GM19395 (cell line): ENCODE measurements around the gene ABCC5.
A peak's percentile ranks its signal among the peaks of the same experiment; 100 is the strongest.
"Not testable (repeated sequence)": the region's sequence is repeated elsewhere in the genome, so short reads cannot be mapped to it uniquely, and the experiment has no call there.

Experiments used
- ATAC-seq: cut with Tn5 transposase; IDR thresholded peaks from one replicate; pipeline ENCODE4 v1.9.1; 2021; ENCODE audit warnings: mild to moderate bottlenecking, moderate library complexity; ENCODE audit not compliant: unreplicated experiment

Gene ABCC5

GRCh38 chr3:184017672-184018423 is at the start of gene ABCC5:
TSS of gene ABCC5 (minus strand) at chr3:184017884. CDS start at chr3:184014392, 3,492 bp downstream.
- peak; percentile 97 for ATAC-seq

GRCh38 chr3:184066211-184066610 is 48.5 kb upstream of the ABCC5 start:
- ATAC-seq, result no peak

GRCh38 chr3:184062637-184063036 is 45.0 kb upstream of the ABCC5 start:
- ATAC-seq, result no peak

GRCh38 chr3:184059424-184059823 is 41.7 kb upstream of the ABCC5 start:
- no peak for ATAC-seq

- no peak for ATAC-seq
Observed at GRCh38 chr3:184058029-184058428, 40.3 kb upstream of the ABCC5 start.

- ATAC-seq, result no peak
Observed at GRCh38 chr3:184052767-184053166, 35.1 kb upstream of the ABCC5 start, which contains the start of gene HTR3C. TSS of gene HTR3C (plus strand) at chr3:184053047. CDS start at chr3:184053081, 34 bp downstream.

- no peak for ATAC-seq
Observed at GRCh38 chr3:184050217-184050847, 32.6 kb upstream of the ABCC5 start.

- ATAC-seq, result no peak
Observed at GRCh38 chr3:184045995-184046394, 28.3 kb upstream of the ABCC5 start.

- ATAC-seq, result no peak
Observed at GRCh38 chr3:184042617-184043016, 24.9 kb upstream of the ABCC5 start.

- no peak for ATAC-seq
Observed at GRCh38 chr3:184040010-184040409, 22.3 kb upstream of the ABCC5 start.

GRCh38 chr3:184039414-184039813 is 21.7 kb upstream of the ABCC5 start:
- no peak for ATAC-seq

- not testable (repeated sequence) for ATAC-seq
Observed at GRCh38 chr3:184038307-184038706, 20.6 kb upstream of the ABCC5 start.

- ATAC-seq, result no peak
Observed at GRCh38 chr3:184037816-184038215, 20.1 kb upstream of the ABCC5 start.

- ATAC-seq, result no peak
Observed at GRCh38 chr3:184031187-184031792, 13.6 kb upstream of the ABCC5 start, which contains the start of gene HTR3D. TSS of gene HTR3D (plus strand) at chr3:184031742. CDS start at chr3:184031742, 0 bp downstream.

GRCh38 chr3:184030536-184030935 is 12.9 kb upstream of the ABCC5 start:
- ATAC-seq, result no peak

- no peak for ATAC-seq
Observed at GRCh38 chr3:184029443-184029842, 11.8 kb upstream of the ABCC5 start.

- not testable (repeated sequence) for ATAC-seq
Observed at GRCh38 chr3:184028275-184028890, 10.7 kb upstream of the ABCC5 start.

GRCh38 chr3:184025256-184025655 is 7.6 kb upstream of the ABCC5 start:
- not testable (repeated sequence) for ATAC-seq

- ATAC-seq, result no peak
Observed at GRCh38 chr3:184022323-184022722, 4.6 kb upstream of the ABCC5 start.

GRCh38 chr3:184018424-184018973 is 815 bp upstream of the ABCC5 start:
- ATAC-seq, result no peak
